ENCODE measurements around the gene ULK3. TPM values are rescaled to one million over a fixed set of nuclear protein-coding genes. Genes with fewer than 3 reads are reported as not detected.
A peak's percentile ranks its signal among the peaks of the same experiment; 100 is the strongest.

The ULK3 gene
- total RNA-seq, 1 experiment from 2014 or later, result 20.9 TPM

- Histone ChIP-seq H3K36me3 (replicated peaks; ENCODE audit: control insufficient read depth, insufficient read depth, low read length) (peaks cover 13% of the 10 kb centered on the region), H3K4me3 (ENCODE audit: insufficient read depth, low read depth, low read length) (no peak overlapping the region), H3K27me3 (ENCODE audit: control insufficient read depth, insufficient read depth, low read length) (no peaks in the 10 kb centered on the region)
- no peak for DNase-seq
Measured at GRCh38 chr15:74798388-74799254, 44.3 kb downstream of the ULK3 start.

DNA sequence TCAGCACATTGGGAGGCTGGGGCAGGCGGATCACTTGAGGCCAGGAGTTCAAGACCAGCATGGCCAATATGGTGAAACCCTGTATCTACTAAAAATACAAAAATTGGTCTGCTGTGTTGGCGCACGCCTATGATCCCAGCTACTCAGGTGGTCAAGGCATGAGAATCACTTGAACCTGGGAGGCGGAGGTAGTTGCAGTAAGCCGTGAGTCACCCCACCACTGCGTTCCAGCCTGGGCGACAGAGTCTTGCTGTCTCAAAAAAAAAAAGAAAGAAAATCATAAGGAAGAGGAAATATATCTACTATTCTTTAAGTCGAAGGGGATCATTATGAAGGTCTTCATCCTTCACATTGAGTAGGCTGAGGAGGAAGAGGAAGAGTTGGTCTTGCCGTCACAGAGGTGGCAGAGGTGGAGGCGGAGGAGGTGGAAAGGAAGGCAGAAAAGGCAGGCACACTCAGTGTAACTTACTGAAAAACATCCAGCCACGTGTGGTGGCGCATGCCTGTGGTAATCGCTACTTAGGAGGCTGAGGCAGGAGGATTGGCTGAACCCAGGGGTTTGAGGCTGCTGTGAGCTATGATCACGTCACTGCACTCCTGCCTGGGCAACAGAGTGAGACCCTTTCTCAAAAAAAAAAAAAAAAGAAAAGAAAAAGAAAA lies 46.9 kb downstream of the ULK3 start:
- DNase-seq, result no peak
- no peaks in the 10 kb centered on the region for H3K27me3 ChIP-seq (ENCODE audit: control insufficient read depth, insufficient read depth, low read length)
- peaks cover 5% of the 10 kb centered on the region for H3K36me3 ChIP-seq (replicated peaks; ENCODE audit: control insufficient read depth, insufficient read depth, low read length)
- H3K4me3 ChIP-seq (ENCODE audit: insufficient read depth, low read depth, low read length), result no peak overlapping the region

- DNase-seq, result no peak
- H3K4me3 ChIP-seq (ENCODE audit: insufficient read depth, low read depth, low read length), result no peak overlapping the region
- H3K27me3 ChIP-seq (ENCODE audit: control insufficient read depth, insufficient read depth, low read length), result no peaks in the 10 kb centered on the region
- peaks cover 4% of the 10 kb centered on the region for H3K36me3 ChIP-seq (replicated peaks; ENCODE audit: control insufficient read depth, insufficient read depth, low read length)
Measured at GRCh38 chr15:74794970-74795349, 48.0 kb downstream of the ULK3 start.

DNA sequence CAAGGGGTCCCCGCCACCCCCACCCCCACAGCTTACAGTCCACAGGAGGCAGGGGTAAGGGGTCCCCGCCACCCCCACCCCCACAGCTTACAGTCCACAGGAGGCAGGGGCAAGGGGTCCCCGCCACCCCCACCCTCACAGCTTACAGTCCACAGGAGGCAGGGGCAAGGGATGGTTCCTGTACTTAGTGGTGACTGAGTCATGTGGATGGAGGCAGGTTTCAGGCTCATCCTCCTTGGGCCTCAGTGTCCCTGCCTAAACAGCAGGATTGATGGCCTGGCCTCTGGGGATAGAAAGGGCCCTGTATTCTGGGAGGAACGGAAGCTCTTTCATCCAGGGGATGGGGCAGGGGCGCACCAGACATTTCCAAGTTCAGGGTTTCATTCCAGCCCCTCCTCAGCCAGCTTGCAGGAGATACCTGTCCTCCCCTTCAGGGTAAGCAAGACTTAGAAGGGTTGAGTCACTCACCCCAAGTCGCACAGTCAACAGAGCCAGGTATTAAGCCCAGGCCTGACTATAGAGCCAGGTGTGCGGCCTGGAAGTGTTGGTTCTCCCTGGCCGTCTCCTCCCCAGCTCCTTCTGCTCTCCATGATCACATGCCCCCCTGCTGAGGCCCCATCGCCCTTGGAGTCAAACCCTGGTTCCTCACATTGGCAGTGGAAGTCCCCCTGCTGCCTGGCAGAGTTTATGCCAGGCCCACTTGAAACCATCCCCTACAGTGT lies 48.5 kb downstream of the ULK3 start:
- no peaks in the 10 kb centered on the region; the same call in 1 of the 2 replicates for H3K27me3 ChIP-seq (ENCODE audit: control insufficient read depth, insufficient read depth, low read length)
- H3K36me3 ChIP-seq (replicated peaks; ENCODE audit: control insufficient read depth, insufficient read depth, low read length), result peaks cover 2% of the 10 kb centered on the region

GRCh38 chr15:74793135-74794028 lies 49.6 kb downstream of the ULK3 start:
- Histone ChIP-seq H3K27me3 (ENCODE audit: control insufficient read depth, insufficient read depth, low read length) (no peaks in the 10 kb centered on the region; the same call in 1 of the 2 replicates), H3K4me3 (ENCODE audit: insufficient read depth, low read depth, low read length) (no peak overlapping the region), H3K36me3 (replicated peaks; ENCODE audit: control insufficient read depth, insufficient read depth, low read length) (no peaks in the 10 kb centered on the region)
- DNase-seq, result peak; percentile 79

More for the DNA sequence above, 48.5 kb downstream of the ULK3 start:
- no peak overlapping the region for H3K4me3 ChIP-seq (ENCODE audit: insufficient read depth, low read depth, low read length)
- DNase-seq, result no peak

GRCh38 chr15:74792227-74793016 lies 50.5 kb downstream of the ULK3 start:
- no peak overlapping the region for H3K4me3 ChIP-seq (ENCODE audit: insufficient read depth, low read depth, low read length)
- no peaks in the 10 kb centered on the region; the same call in 1 of the 2 replicates for H3K27me3 ChIP-seq (ENCODE audit: control insufficient read depth, insufficient read depth, low read length)
- no peaks in the 10 kb centered on the region for H3K36me3 ChIP-seq (replicated peaks; ENCODE audit: control insufficient read depth, insufficient read depth, low read length)
- DNase-seq, result no peak

GRCh38 chr15:74791667-74792066 lies 51.3 kb downstream of the ULK3 start:
- DNase-seq, result no peak
- Histone ChIP-seq H3K27me3 (ENCODE audit: control insufficient read depth, insufficient read depth, low read length) (no peaks in the 10 kb centered on the region; the same call in 1 of the 2 replicates), H3K36me3 (replicated peaks; ENCODE audit: control insufficient read depth, insufficient read depth, low read length) (no peaks in the 10 kb centered on the region), H3K4me3 (ENCODE audit: insufficient read depth, low read depth, low read length) (no peak overlapping the region)

GRCh38 chr15:74791007-74791406 lies 51.9 kb downstream of the ULK3 start:
- Histone ChIP-seq H3K4me3 (ENCODE audit: insufficient read depth, low read depth, low read length) (no peak overlapping the region), H3K36me3 (replicated peaks; ENCODE audit: control insufficient read depth, insufficient read depth, low read length) (no peaks in the 10 kb centered on the region), H3K27me3 (ENCODE audit: control insufficient read depth, insufficient read depth, low read length) (no peaks in the 10 kb centered on the region; the same call in 1 of the 2 replicates)
- no peak for DNase-seq

DNA sequence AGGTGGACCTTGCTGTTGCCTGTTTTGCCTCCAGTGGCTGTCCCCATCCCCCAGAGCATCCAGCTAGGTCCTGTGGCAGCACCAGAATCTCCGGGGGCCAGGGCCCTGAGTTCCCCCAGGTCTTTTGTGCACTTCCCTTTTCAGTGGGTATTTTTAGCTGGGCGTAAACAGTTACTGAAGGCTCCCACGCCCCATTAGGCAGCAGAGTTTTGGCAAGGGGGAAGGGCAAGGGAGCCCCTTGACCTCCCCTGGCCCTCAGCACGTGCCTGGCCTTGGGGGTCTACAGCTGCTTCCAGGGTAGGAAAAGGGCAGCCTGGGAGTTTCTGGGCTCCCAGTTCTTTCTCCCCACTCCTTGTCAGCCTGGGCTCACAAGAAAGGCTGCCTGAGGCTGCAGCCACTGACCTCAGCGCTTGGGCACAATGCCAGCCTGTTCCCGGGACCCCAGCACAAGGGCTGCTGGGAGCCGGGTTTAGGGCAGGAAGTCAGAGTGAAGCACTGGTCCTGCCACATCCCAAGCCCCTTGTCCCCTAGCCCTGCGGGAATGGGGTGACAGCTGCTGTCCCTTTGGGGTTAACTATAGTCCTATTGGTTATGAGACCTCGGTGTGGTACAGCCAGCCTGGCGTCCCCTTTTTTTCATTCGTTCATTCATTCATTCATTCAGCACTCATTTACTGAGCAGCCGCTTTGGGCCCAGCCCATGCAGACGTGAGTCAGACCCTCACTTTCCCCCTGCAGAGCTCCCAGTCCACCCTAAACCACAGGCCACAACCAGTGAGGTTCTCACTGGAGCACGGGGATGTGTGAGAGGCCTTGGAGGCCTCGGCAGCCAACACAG lies 52.7 kb downstream of the ULK3 start:
- DNase-seq, result no peak
- Histone ChIP-seq H3K27me3 (ENCODE audit: control insufficient read depth, insufficient read depth, low read length) (no peaks in the 10 kb centered on the region; the same call in 1 of the 2 replicates), H3K4me3 (ENCODE audit: insufficient read depth, low read depth, low read length) (no peak overlapping the region), H3K36me3 (replicated peaks; ENCODE audit: control insufficient read depth, insufficient read depth, low read length) (no peaks in the 10 kb centered on the region)

DNA sequence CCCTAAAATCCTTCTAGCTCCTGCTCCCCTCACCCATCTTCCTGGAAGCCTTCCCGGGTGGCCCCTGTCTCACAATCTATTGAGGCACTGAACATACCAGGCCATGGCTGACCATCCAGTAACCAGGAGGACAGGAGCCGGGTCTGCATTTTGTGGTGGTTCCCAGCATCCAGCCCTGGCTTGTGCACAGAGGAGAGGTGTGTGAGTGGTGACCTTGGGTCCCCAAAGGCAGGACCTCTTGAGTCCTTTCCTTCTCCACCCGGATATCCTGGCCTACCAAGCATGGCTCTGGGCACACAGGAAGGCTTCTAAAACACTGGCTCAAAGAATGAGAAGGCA lies 53.2 kb downstream of the ULK3 start:
- Histone ChIP-seq H3K27me3 (ENCODE audit: control insufficient read depth, insufficient read depth, low read length) (no peaks in the 10 kb centered on the region; the same call in 1 of the 2 replicates), H3K36me3 (replicated peaks; ENCODE audit: control insufficient read depth, insufficient read depth, low read length) (no peaks in the 10 kb centered on the region), H3K4me3 (ENCODE audit: insufficient read depth, low read depth, low read length) (no peak overlapping the region)
- DNase-seq, result no peak

DNA sequence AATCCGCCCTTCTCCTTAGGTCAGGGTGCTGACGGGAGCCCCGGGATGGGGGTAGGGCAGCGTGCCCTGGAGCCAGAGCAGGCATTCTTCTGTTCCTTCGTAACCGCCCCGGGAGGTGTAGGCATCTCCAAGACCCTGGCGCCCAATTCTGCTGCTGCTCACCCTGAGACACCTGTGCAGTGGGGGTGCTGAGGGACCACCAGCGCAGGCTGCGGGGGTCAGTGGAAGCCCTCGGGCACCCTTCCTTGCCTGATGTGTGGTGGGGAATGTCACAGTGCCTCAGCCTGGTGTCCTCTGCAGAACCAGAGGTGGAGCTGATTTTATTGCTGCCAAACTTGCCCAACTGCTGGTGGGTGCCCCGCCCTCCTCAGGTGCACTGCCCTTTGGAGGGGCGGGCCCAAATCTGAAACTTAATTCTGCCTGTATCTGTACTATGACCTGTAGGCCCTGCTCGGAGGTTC lies 53.8 kb downstream of the ULK3 start:
- Histone ChIP-seq H3K27me3 (ENCODE audit: control insufficient read depth, insufficient read depth, low read length) (no peaks in the 10 kb centered on the region; the same call in 1 of the 2 replicates), H3K4me3 (ENCODE audit: insufficient read depth, low read depth, low read length) (no peak overlapping the region), H3K36me3 (replicated peaks; ENCODE audit: control insufficient read depth, insufficient read depth, low read length) (no peaks in the 10 kb centered on the region)
- no peak for DNase-seq

- H3K4me3 ChIP-seq (ENCODE audit: insufficient read depth, low read depth, low read length), result no peak overlapping the region
- peak; percentile 73 for DNase-seq
- H3K27me3 ChIP-seq (ENCODE audit: control insufficient read depth, insufficient read depth, low read length), result no peaks in the 10 kb centered on the region; the same call in 1 of the 2 replicates
- H3K36me3 ChIP-seq (replicated peaks; ENCODE audit: control insufficient read depth, insufficient read depth, low read length), result no peaks in the 10 kb centered on the region
Measured at GRCh38 chr15:74788683-74789151, 54.2 kb downstream of the ULK3 start.

All from H7 (cell line).